OCI-M2 (cell line): ENCODE data around the gene PLEKHO2.

Experiments
- DNase-seq: peaks from one replicate; lab custom pipeline; 2025; ENCODE audit not compliant: unreplicated experiment; lab: John Stamatoyannopoulos, UW

Gene PLEKHO2

DNA sequence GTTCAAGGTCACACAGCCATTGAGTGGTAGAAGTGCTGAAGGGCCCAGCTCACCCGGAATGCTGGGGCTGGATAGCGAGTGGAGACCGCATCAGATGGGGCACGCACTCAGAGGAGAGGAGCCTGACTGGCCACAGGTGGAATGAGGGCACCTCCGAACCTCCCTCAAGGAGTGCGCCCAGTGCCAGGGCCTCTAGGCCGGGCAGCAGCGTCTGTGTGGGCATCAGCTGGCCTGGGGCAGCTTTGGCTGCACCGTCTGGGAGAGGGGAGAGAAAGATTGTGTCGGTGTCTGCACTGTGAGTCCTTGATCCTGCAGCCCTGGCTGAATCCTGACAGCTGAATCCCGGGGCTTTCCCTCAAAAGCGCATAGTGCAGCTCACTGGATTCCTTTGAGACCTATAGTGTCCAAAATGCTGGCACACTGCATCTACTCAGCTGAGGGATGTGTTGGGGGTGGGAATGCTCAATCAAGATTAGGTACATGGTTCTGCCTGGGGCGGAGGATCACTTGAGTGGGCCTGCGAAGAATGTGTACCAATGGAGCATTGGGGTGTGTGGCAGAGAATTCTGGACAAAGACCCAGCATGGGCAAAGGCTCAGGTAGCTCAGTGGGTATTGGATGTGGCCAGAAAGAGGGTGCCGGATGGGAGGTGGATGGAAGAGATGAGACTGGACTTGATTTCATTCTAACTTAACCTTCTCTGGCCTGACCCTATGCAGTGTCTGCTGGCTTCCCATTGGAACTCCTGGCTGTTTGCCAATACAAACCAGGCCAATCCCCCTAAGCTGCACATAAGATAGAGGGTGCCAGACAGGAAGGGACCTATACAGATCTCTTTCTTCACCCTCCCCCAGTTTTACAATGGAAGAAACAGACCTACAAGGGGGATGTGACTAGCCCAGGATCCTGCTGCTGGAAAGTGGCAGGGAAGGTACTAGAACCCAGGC is 70.9 kb downstream of the PLEKHO2 start:
- DNase-seq, result no peak

DNA sequence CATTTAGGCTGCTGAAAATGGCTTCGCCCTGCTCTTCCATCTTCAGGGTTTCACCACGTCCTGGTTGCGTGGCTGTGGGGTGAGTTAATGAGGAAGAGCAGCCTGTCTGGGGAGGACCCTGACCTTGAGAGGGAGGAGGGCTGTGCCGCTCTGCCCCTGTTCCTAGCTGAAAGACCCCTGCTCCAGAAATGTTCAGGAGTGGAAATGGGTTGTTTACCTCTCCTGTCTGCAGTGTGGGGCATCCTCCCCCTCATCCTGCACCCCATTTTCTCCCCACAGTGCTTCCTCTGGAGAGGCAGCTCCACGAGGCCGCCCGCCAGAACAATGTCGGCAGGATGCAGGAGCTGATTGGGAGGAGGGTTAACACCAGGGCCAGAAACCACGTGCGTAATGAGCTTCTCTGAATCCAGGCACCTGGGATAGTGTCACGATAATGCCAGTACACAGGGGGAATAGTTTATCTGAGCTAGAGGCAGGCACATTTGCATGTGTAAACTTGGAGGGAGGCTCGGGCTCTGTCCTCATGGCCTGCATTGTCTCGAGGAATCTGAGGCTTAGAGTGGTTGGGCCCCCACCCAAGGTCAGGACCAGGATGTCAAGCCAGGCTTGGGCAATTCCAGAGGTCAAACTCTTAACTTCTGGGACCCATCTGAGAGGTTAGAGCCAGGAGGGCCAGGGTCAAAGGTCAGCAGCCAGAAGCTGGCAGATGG is 74.0 kb downstream of the PLEKHO2 start:
- no peak for DNase-seq

DNA sequence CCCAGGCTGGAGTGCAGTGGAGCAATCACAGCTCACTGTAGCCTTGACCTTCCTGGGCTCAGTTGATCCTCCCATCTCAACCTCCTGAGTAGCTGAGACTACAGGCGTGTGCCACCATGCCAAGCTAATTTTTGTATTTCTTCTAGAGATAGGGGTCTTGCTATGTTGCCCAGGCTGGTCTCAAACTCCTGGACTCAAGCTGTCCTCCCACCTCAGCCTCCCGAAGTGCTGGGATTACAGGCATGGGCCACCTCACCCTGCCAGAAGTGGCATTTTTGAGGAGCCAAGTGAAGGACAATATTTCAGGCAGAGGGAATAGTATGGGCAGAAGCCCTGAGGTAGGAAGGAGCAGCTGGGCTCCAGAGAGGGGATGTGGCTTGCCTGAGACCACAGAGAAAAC is 74.7 kb downstream of the PLEKHO2 start:
- no peak for DNase-seq

DNA sequence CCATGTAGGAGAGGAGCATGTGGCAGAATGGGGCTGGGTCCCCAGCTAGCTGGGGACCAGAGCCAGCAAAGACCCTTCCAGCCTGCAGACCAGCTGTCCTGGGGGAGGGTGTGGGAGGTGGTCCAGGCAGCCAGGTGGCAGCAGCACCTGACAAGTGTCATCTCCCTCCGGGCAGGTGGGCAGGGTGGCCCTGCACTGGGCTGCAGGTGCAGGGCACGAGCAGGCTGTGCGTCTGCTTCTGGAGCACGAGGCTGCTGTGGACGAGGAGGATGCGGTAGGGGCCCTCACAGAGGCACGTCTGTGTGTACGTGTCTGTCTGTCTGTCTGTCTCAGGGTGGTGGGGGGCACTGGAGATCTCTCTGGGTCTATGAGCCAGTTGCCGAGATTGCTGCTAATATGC is 75.5 kb downstream of the PLEKHO2 start:
- no peak for DNase-seq
